Endothelial cell of umbilical vein (primary cell): Measurements from ENCODE around the gene MPZL2. TPM values are rescaled to one million over a fixed set of nuclear protein-coding genes. Genes with fewer than 3 reads are reported as not detected.

Source experiments
- BruUV-seq: library from RNA; stranded (reverse); fragments of 400-500 nt; replicated peaks from 2 replicates; lab custom pipeline; 2021; lab: Mats Ljungman, UMichigan
- CTCF ChIA-PET: fragments of 300-600, 350-600 bp; sonication (Branson Sonifier 250); formaldehyde crosslinking; loops from one replicate; lab custom pipeline; 2021; ENCODE audit warnings: antibody characterized with exemption, inconsistent platforms; lab: Charles Lee
- POLR2A ChIA-PET: fragments of 300-600, 350-600 bp; sonication (Branson Sonifier 250); formaldehyde crosslinking; loops from one replicate; lab custom pipeline; 2021; ENCODE audit warnings: antibody characterized with exemption, inconsistent platforms; lab: Charles Lee
- DNase-seq: peaks from one replicate; pipeline ENCODE4 v3.0.0-alpha.2; 2011; ENCODE audit warnings: low read depth, low spot score
- FAIRE-seq: peaks from 2 replicates; lab custom pipeline; 2011; peaks lifted over from hg19 to GRCh38; lab: Jason Lieb, UNC
- H2AFZ ChIP-seq: 2 replicates; pipeline ENCODE4 v1.6.0; 2012; ENCODE audit warnings: low read depth, low read length, control low read depth, inconsistent platforms
- H3K27ac ChIP-seq: 2 replicates; pipeline ENCODE4 v1.5.1; 2011; ENCODE audit warnings: low read depth, mild to moderate bottlenecking, control low read depth, low read length, moderate library complexity; ENCODE audit not compliant: insufficient read depth
- H3K27me3 ChIP-seq, 2 experiments: 2 replicates each; pipeline versions ENCODE4 v1.6.0 to v1.6.1; 2011; ENCODE audit warnings: low read length in 2 of 2, mixed read lengths in 1 of 2; ENCODE audit not compliant: control insufficient read depth in 2 of 2, insufficient read depth in 2 of 2
- H3K36me3 ChIP-seq, 2 experiments: 2 replicates in 1 of 2; 3 replicates in 1 of 2; pipeline ENCODE4 v1.5.1; 2011; ENCODE audit warnings: low read length in 2 of 2, mild to moderate bottlenecking in 1 of 2, moderate library complexity in 1 of 2; ENCODE audit not compliant: control insufficient read depth in 2 of 2, insufficient read depth in 2 of 2; ENCODE audit errors: extremely low read depth in 1 of 2
- H3K4me1 ChIP-seq: 3 replicates; pipeline ENCODE4 v1.5.1; 2011; ENCODE audit warnings: mild to moderate bottlenecking, low read length; ENCODE audit not compliant: control insufficient read depth, insufficient read depth; ENCODE audit errors: extremely low read depth
- H3K4me2 ChIP-seq: 2 replicates; pipeline ENCODE4 v1.6.1; 2011; ENCODE audit warnings: low read length, control low read depth, mixed read lengths; ENCODE audit not compliant: insufficient read depth
- H3K4me3 ChIP-seq, 3 experiments: fragments of 200-600 bp in 1 of 3; sonication (generic), shearing (Covaris generic) in 1 of 3; replicated peaks in 1 of 3; 2 replicates each; pipeline ENCODE4 v1.5.1; 2011 to 2016; ENCODE audit warnings: control low read depth in 3 of 3, low read length in 3 of 3, mild to moderate bottlenecking in 2 of 3, inconsistent platforms in 1 of 3, low read depth in 1 of 3, moderate library complexity in 1 of 3; ENCODE audit not compliant: insufficient read depth in 1 of 3
- H3K79me2 ChIP-seq: 2 replicates; pipeline ENCODE4 v1.6.0; 2012; ENCODE audit warnings: low read length, inconsistent platforms; ENCODE audit not compliant: control insufficient read depth, insufficient read depth
- H3K9ac ChIP-seq: replicated peaks from 2 replicates; pipeline ENCODE3; 2011; ENCODE audit warnings: low read length, control low read depth; ENCODE audit not compliant: insufficient read depth; ENCODE audit errors: extremely low read depth
- H3K9me1 ChIP-seq: replicated peaks from 3 replicates; pipeline ENCODE4 v1.6.0; 2011; ENCODE audit warnings: mild to moderate bottlenecking, low read length; ENCODE audit not compliant: control insufficient read depth, insufficient read depth; ENCODE audit errors: extremely low read depth
- H3K9me3 ChIP-seq: replicated peaks from 2 replicates; pipeline ENCODE4 v1.5.1; 2012; ENCODE audit warnings: low read length, inconsistent platforms; ENCODE audit not compliant: control insufficient read depth, insufficient read depth
- H4K20me1 ChIP-seq: replicated peaks from 2 replicates; pipeline ENCODE3; 2011; ENCODE audit warnings: mild to moderate bottlenecking, low read length; ENCODE audit not compliant: control insufficient read depth, insufficient read depth; ENCODE audit errors: extremely low read depth
- EZH2 ChIP-seq: IDR thresholded peaks from 2 replicates; pipeline ENCODE4 v1.6.1; 2012; ENCODE audit warnings: borderline replicate concordance, low read depth, mild to moderate bottlenecking, moderate library complexity, low read length, inconsistent platforms; ENCODE audit not compliant: severe bottlenecking
- FOS ChIP-seq: IDR thresholded peaks from 2 replicates; pipeline ENCODE4 v1.6.1; 2011; ENCODE audit warnings: mild to moderate bottlenecking, low read length, moderate library complexity, borderline replicate concordance; ENCODE audit not compliant: insufficient read depth
- GATA2 ChIP-seq: IDR thresholded peaks from 2 replicates; pipeline ENCODE4 v1.7.0; 2011; ENCODE audit warnings: low read depth, mild to moderate bottlenecking, moderate library complexity, mixed read lengths, low read length; ENCODE audit not compliant: insufficient read length, insufficient read depth
- JUN ChIP-seq: IDR thresholded peaks from 2 replicates; pipeline ENCODE4 v1.6.1; 2011; ENCODE audit warnings: borderline replicate concordance, low read depth; ENCODE audit not compliant: insufficient read length, insufficient read depth
- MYC ChIP-seq: IDR thresholded peaks from one replicate; pipeline ENCODE4 v1.6.1; 2011; ENCODE audit warnings: mild to moderate bottlenecking, low read depth, low read length
- POLR2A ChIP-seq: IDR thresholded peaks from 2 replicates; pipeline ENCODE4 v1.6.1; 2012; ENCODE audit warnings: low read depth, mild to moderate bottlenecking, control low read depth, low read length
- POLR2AphosphoS5 ChIP-seq: IDR thresholded peaks from 2 replicates; pipeline ENCODE4 v1.6.1; 2012; ENCODE audit warnings: low read depth, mild to moderate bottlenecking, control low read depth, low read length, moderate library complexity; ENCODE audit not compliant: insufficient read depth
- dilution Hi-C: fragments of 300-500 bp; cut with MboI; formaldehyde crosslinking; loops from one replicate; pipeline ENCODE4 v1.15.0; 2019; ENCODE audit warnings: low sequenced_read_pairs; ENCODE audit not compliant: extremely low pct_ligation_motif_present
- intact Hi-C: fragments of 100-400 bp; cut with micrococcal nuclease; formaldehyde crosslinking; loops from one replicate; pipeline ENCODE4 v1.10.0; 2022
- polyA plus RNA-seq, 4 experiments: library from polyadenylated mRNA; depleted of rRNA in 3 of 4; stranded (reverse) in 3 of 4; unstranded in 1 of 4; fragments of >200 nt; gene quantifications; 2 replicates each; pipeline versions ENCODE4 v1.2.1 to v1.2.3, GENCODE V29; 2011 to 2012; ENCODE audit warnings: missing spikeins in 1 of 4
- total RNA-seq: library from RNA; stranded (reverse); gene quantifications from 2 replicates; pipeline ENCODE4 v1.2.3, GENCODE V29; 2021
- TF ChIP-seq, protein P1 (sequence below): IDR thresholded peaks from 2 replicates; pipeline ENCODE4 v1.6.1; 2011; ENCODE audit not compliant: insufficient read depth, insufficient read length
- TF ChIP-seq, protein P2 (sequence below), 2 donors: IDR thresholded peaks; 1 replicate in 1 of 2; 2 replicates in 1 of 2; pipeline ENCODE4 v1.5.1; 2011; ENCODE audit warnings: low read length in 2 of 2, mild to moderate bottlenecking in 2 of 2, moderate library complexity in 2 of 2, control low read depth in 1 of 2, inconsistent platforms in 1 of 2, low read depth in 1 of 2; ENCODE audit not compliant: insufficient read depth in 1 of 2; ENCODE audit errors: extremely low read depth in 1 of 2

Gene MPZL2
- total and polyA plus RNA-seq, 2 donors (not counting 3 experiments of a cell fraction or from before 2014, with no cell fraction given), result 21.0 to 49.5 TPM

DNA sequence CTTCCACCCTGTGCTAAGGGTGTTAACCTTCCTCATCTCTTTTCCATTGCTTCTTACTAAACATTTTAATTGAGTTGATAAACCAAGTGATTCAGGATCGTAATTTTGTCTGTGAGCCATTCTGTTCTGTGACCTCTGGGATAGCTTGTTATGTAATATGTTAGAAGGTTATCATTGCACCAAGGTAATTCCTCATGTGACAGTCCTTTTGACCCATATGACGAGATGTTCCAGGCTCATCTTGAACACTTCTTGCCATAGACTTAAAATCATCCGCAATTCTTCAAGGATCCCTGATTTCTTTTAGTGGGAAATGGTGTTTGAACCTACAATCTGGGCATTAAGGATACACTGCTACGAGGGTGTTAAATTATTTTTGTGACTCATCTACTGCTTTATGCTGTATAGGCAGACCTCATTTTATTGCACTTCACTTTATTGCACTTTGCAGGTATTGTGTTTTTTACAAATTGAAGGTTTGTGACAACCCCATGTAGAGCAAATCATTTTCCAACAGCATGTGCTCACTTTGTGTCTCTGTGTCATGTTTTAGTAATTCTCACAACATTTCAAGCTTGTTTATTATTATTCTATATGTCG lies 19.0 kb upstream of the MPZL2 start:
- FAIRE-seq, result no peak
- no TSS peak for BruUV-seq
- TF ChIP-seq MYC (no peak), POLR2A (no peak), EZH2 (no peak), JUN (no peak), POLR2AphosphoS5 (no peak), FOS (no peak), GATA2 (no peak)
- TF ChIP-seq, protein P1, sequence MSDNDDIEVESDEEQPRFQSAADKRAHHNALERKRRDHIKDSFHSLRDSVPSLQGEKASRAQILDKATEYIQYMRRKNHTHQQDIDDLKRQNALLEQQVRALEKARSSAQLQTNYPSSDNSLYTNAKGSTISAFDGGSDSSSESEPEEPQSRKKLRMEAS, result no peak
- TF ChIP-seq, protein P2, sequence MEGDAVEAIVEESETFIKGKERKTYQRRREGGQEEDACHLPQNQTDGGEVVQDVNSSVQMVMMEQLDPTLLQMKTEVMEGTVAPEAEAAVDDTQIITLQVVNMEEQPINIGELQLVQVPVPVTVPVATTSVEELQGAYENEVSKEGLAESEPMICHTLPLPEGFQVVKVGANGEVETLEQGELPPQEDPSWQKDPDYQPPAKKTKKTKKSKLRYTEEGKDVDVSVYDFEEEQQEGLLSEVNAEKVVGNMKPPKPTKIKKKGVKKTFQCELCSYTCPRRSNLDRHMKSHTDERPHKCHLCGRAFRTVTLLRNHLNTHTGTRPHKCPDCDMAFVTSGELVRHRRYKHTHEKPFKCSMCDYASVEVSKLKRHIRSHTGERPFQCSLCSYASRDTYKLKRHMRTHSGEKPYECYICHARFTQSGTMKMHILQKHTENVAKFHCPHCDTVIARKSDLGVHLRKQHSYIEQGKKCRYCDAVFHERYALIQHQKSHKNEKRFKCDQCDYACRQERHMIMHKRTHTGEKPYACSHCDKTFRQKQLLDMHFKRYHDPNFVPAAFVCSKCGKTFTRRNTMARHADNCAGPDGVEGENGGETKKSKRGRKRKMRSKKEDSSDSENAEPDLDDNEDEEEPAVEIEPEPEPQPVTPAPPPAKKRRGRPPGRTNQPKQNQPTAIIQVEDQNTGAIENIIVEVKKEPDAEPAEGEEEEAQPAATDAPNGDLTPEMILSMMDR (IDR thresholded peaks at IDR 0.05; ENCODE audit: extremely low read depth in 1 of 2, insufficient read depth in 1 of 2, low read depth in 1 of 2, low read length in 2 of 2), result no peak

More for the DNA sequence above, 19.0 kb upstream of the MPZL2 start:
- H3K4me1 ChIP-seq, result peaks cover under 1% of the 10 kb centered on the region
- no peaks in the 10 kb centered on the region for H3K9me1 ChIP-seq
- H3K4me3 ChIP-seq, result no peak overlapping the region
- no peak overlapping the region for H3K9ac ChIP-seq
- ChIA-PET CTCF (interaction anchor here (1.2 to 12.3 kb wide), 5 partner anchors 8 to 84 kb away, joined by 3 to 235 read pairs (median 8); no protein-coding TSS in a partner anchor), POLR2A (no interaction called here)
- dilution Hi-C loops, result no loop called here
- no peaks in the 10 kb centered on the region for H3K36me3 ChIP-seq
- no peaks in the 10 kb centered on the region for H3K27me3 ChIP-seq
- intact Hi-C loops, result no loop called here
- H3K4me2 ChIP-seq, result no peak overlapping the region
- no peaks in the 10 kb centered on the region for H4K20me1 ChIP-seq
- DNase-seq, result no peak
- H3K27ac ChIP-seq, result no peak overlapping the region
- no peaks in the 10 kb centered on the region for H3K79me2 ChIP-seq
- H2AFZ ChIP-seq, result no peak overlapping the region
- no peaks in the 10 kb centered on the region for H3K9me3 ChIP-seq
